PC-9 (cell line): Measurements from ENCODE around the gene KITLG. TPM values are rescaled to one million over a fixed set of nuclear protein-coding genes. Genes with fewer than 3 reads are reported as not detected.
A peak's percentile ranks its signal among the peaks of the same experiment; 100 is the strongest.

Source experiments
- BruUV-seq: library from RNA; stranded (reverse); fragments of 400-500 nt; replicated peaks from 2 replicates; lab custom pipeline; 2021; lab: Mats Ljungman, UMichigan
- CTCF ChIA-PET: fragments of 300-600 bp; sonication (Branson Sonifier 250); formaldehyde crosslinking; loops from one replicate; lab custom pipeline; 2022; ENCODE audit warnings: antibody characterized with exemption; lab: Charles Lee
- POLR2A ChIA-PET: fragments of 300-600 bp; sonication (Branson Sonifier 250); formaldehyde crosslinking; loops from one replicate; lab custom pipeline; 2022; ENCODE audit warnings: antibody characterized with exemption; ENCODE audit not compliant: unreplicated experiment; lab: Charles Lee
- DNase-seq, 2 experiments: peaks; one replicate each; pipeline versions ENCODE4 v3.0.0 to v3.0.0-alpha.2; 2015 to 2022; ENCODE audit warnings: mixed read lengths in 1 of 2
- H2AFZ ChIP-seq: fragments of 200-600 bp; sonication (generic); 2 replicates; pipeline ENCODE4 v1.8.1; 2017; ENCODE audit warnings: antibody characterized with exemption
- H3F3A ChIP-seq: fragments of 200-600 bp; sonication (generic); 2 replicates; pipeline ENCODE4 v1.8.1; 2017; ENCODE audit warnings: antibody characterized with exemption, mild to moderate bottlenecking, low read depth; ENCODE audit not compliant: insufficient read depth
- H3K27ac ChIP-seq: fragments of 200-600 bp; sonication (generic); 2 replicates; pipeline ENCODE4 v1.6.1; 2016; ENCODE audit warnings: mixed run types
- H3K27me3 ChIP-seq: fragments of 200-600 bp; sonication (generic); 2 replicates; pipeline ENCODE4 v1.6.1; 2016; ENCODE audit warnings: low read depth, mixed run types; ENCODE audit not compliant: insufficient read depth
- H3K36me3 ChIP-seq: fragments of 200-600 bp; sonication (generic); 2 replicates; pipeline ENCODE4 v1.6.1; 2016; ENCODE audit warnings: low read depth, mixed run types
- H3K4me1 ChIP-seq: fragments of 200-600 bp; sonication (generic); replicated peaks from 2 replicates; pipeline ENCODE4 v1.6.1; 2016; ENCODE audit warnings: mixed run types; ENCODE audit not compliant: insufficient read depth
- H3K4me2 ChIP-seq: fragments of 200-600 bp; sonication (generic); 2 replicates; pipeline ENCODE4 v1.6.1; 2017; ENCODE audit warnings: mixed run types
- H3K4me3 ChIP-seq: fragments of 200-600 bp; sonication (generic); 2 replicates; pipeline ENCODE4 v1.6.1; 2016; ENCODE audit warnings: mixed run types
- H3K79me2 ChIP-seq: fragments of 200-600 bp; sonication (generic); 2 replicates; pipeline ENCODE4 v1.6.1; 2017; ENCODE audit warnings: low read depth, mixed run types
- H3K9me2 ChIP-seq: fragments of 200-600 bp; sonication (generic); 2 replicates; pipeline ENCODE4 v1.8.1; 2017; ENCODE audit warnings: mild to moderate bottlenecking; ENCODE audit not compliant: insufficient read depth
- H3K9me3 ChIP-seq: fragments of 200-600 bp; sonication (generic); 2 replicates; pipeline ENCODE4 v1.8.1; 2016; ENCODE audit warnings: low read depth; ENCODE audit not compliant: insufficient read depth
- H4K20me1 ChIP-seq: fragments of 200-600 bp; sonication (generic); 2 replicates; pipeline ENCODE4 v1.8.1; 2017; ENCODE audit not compliant: insufficient read depth
- EZH2 ChIP-seq: fragments of 200-600 bp; sonication (generic); IDR thresholded peaks from 2 replicates; pipeline ENCODE4 v1.8.0; 2017; ENCODE audit warnings: antibody characterized with exemption, low read depth
- intact Hi-C: fragments of 100-400 bp; cut with micrococcal nuclease; formaldehyde crosslinking; loops from one replicate; pipeline ENCODE4 v1.10.0; 2022; ENCODE audit not compliant: unreplicated experiment
- total RNA-seq: library from RNA; stranded (reverse); gene quantifications from 2 replicates; pipeline ENCODE4 v1.2.3, GENCODE V29; 2021
- TF ChIP-seq, protein P1 (sequence below): fragments of 200-600 bp; sonication (generic); conservative IDR thresholded peaks from 2 replicates; pipeline ENCODE4 v1.6.1; 2017; ENCODE audit warnings: mixed run types, antibody characterized with exemption, mild to moderate bottlenecking, moderate library complexity

The KITLG gene
- total RNA-seq, 1 experiment from 2014 or later: 15.8 TPM

DNA sequence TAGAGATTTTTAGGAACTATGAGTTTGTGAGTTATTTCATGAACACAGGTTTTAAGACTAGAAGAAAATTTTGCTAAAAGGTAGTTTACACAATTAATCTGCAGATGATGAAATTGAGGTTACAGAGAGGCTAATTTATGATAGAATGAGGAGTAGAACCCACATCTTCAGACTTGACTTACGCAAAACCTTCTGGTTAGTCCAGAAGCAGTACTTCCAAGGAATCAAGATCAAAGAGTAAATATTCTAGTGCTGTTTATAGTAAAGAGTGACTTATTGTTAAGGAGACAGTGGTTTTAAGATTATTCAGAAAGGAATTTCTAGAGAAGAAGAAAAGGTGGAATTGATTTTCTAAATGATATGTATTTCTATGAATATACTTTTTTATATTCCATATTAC is 10.6 kb upstream of the KITLG start:
- H3K4me2 ChIP-seq: no peak overlapping the region
- BruUV-seq: no TSS peak
- H2AFZ ChIP-seq: no peak overlapping the region
- TF ChIP-seq, protein P1, sequence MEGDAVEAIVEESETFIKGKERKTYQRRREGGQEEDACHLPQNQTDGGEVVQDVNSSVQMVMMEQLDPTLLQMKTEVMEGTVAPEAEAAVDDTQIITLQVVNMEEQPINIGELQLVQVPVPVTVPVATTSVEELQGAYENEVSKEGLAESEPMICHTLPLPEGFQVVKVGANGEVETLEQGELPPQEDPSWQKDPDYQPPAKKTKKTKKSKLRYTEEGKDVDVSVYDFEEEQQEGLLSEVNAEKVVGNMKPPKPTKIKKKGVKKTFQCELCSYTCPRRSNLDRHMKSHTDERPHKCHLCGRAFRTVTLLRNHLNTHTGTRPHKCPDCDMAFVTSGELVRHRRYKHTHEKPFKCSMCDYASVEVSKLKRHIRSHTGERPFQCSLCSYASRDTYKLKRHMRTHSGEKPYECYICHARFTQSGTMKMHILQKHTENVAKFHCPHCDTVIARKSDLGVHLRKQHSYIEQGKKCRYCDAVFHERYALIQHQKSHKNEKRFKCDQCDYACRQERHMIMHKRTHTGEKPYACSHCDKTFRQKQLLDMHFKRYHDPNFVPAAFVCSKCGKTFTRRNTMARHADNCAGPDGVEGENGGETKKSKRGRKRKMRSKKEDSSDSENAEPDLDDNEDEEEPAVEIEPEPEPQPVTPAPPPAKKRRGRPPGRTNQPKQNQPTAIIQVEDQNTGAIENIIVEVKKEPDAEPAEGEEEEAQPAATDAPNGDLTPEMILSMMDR: no peak
- TF ChIP-seq EZH2: no peak
- POLR2A ChIA-PET: no interaction called here
- no peaks in the 10 kb centered on the region for H3K36me3 ChIP-seq
- H3K27me3 ChIP-seq: no peaks in the 10 kb centered on the region
- no peaks in the 10 kb centered on the region for H3K4me1 ChIP-seq
- CTCF ChIA-PET: no interaction called here
- H3F3A ChIP-seq: no peaks in the 10 kb centered on the region
- no peaks in the 10 kb centered on the region for H3K79me2 ChIP-seq
- H3K9me3 ChIP-seq: peaks cover 4% of the 10 kb centered on the region; the same call in 1 of the 2 replicates
- no peak for DNase-seq
- H4K20me1 ChIP-seq: no peaks in the 10 kb centered on the region
- H3K4me3 ChIP-seq: no peak overlapping the region
- intact Hi-C loops: no loop called here
- H3K9me2 ChIP-seq: no peaks in the 10 kb centered on the region
- H3K27ac ChIP-seq: no peak overlapping the region

DNA sequence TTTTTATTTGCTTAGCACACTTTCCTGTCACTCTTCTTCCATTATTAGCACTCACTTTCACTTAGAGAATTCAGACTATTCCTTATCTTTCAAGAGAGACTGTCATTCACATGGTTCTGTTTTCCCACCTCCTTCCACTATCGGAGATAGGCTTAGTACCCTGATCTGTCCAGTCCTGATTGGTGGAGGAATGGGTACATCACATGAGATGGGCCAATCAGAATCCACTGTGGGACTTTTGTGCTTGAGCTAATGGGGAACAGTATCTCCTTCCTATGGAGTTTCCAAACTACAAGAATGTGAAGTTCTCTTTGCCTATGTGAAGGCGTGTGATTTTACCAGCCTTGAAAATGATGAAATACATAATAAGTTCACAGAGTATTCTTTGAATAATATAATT is 4.8 kb upstream of the KITLG start:
- DNase-seq: no peak
- intact Hi-C loops: no loop called here
- Histone ChIP-seq H3K4me2 (no peak overlapping the region), H3K9me2 (no peaks in the 10 kb centered on the region), H3K79me2 (no peaks in the 10 kb centered on the region), H3K9me3 (peaks cover 7% of the 10 kb centered on the region; the same call in 1 of the 2 replicates), H3F3A (no peaks in the 10 kb centered on the region), H3K4me3 (no peak overlapping the region), H3K36me3 (no peaks in the 10 kb centered on the region), H3K4me1 (no peaks in the 10 kb centered on the region), H2AFZ (no peak overlapping the region), H3K27ac (no peak overlapping the region), H3K27me3 (no peaks in the 10 kb centered on the region), H4K20me1 (no peaks in the 10 kb centered on the region)
- TF ChIP-seq EZH2: no peak
- TF ChIP-seq, protein P1: no peak
- ChIA-PET POLR2A (no interaction called here), CTCF (no interaction called here)
- BruUV-seq: no TSS peak

DNA sequence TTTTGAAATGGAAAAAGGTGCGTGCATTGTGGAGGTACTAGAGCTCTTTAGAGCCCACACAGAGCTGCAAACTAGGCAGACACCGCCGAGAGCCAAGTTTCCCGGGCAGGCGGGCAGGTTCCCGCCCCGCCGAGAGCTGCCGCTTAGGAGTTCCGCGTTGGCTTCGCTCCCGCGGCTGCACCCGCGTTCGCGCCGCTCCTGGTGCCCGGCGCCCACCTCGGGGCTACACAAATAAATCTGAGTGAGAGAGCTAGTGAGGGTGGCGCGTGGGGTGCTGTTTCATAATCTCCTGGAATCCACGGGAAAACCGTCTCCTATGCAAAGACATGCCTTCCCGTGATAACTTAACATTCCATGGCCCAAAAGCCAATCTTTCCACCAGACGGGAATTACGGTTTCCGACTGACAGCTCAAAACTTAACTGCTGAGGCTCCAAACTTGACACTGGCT is 645 bp downstream of the KITLG start:
- H3K4me2 ChIP-seq: peak overlapping the region; percentile 94
- H3F3A ChIP-seq: no peaks in the 10 kb centered on the region
- ChIA-PET POLR2A (interaction anchor here (0.5 to 0.7 kb wide), 8 partner anchors 86 to 488 kb away, joined by 3 to 6 read pairs (median 3); no protein-coding TSS in a partner anchor), CTCF (interaction anchor here (0.7 kb wide), 1 partner anchor 192 kb away, joined by 5 read pairs; no protein-coding TSS in a partner anchor)
- no peaks in the 10 kb centered on the region for H3K36me3 ChIP-seq
- H3K9me2 ChIP-seq: no peaks in the 10 kb centered on the region
- no peaks in the 10 kb centered on the region for H3K79me2 ChIP-seq
- no peaks in the 10 kb centered on the region for H4K20me1 ChIP-seq
- no peak for TF ChIP-seq EZH2
- TF ChIP-seq, protein P1: no peak
- BruUV-seq: no TSS peak
- intact Hi-C loops: loop anchor here (2.0 to 5.0 kb wide), 4 partner anchors 281 to 437 kb away; partner anchors contain the start of genes CEP290 and TMTC3
- H2AFZ ChIP-seq: peak overlapping the region; percentile 96
- H3K27me3 ChIP-seq: no peaks in the 10 kb centered on the region
- peaks cover 13% of the 10 kb centered on the region for H3K4me1 ChIP-seq
- peak overlapping the region; percentile 67 for H3K4me3 ChIP-seq
- no peak overlapping the region for H3K27ac ChIP-seq
- peak in 1 of 2 experiments; percentile 40 for DNase-seq
- no peaks in the 10 kb centered on the region for H3K9me3 ChIP-seq
